Ishikawa (cell line): ENCODE results near the gene HNRNPA2B1.

Experiments
- CEBPB ChIP-seq: IDR thresholded peaks from 2 replicates; pipeline ENCODE4 v1.6.1; 2012
- CREB1 ChIP-seq: IDR thresholded peaks from 2 replicates; pipeline ENCODE4 v1.6.1; 2012; ENCODE audit warnings: low read depth
- EGR1 ChIP-seq: IDR thresholded peaks from 2 replicates; pipeline ENCODE4 v1.6.1; 2012
- EP300 ChIP-seq: IDR thresholded peaks from 2 replicates; pipeline ENCODE4 v1.6.1; 2012; ENCODE audit warnings: borderline replicate concordance
- FOXM1 ChIP-seq: IDR thresholded peaks from 2 replicates; pipeline ENCODE4 v1.6.1; 2012; ENCODE audit warnings: low read depth, borderline replicate concordance
- MAX ChIP-seq: IDR thresholded peaks from 2 replicates; pipeline ENCODE4 v1.6.1; 2012
- NFIC ChIP-seq: IDR thresholded peaks from 2 replicates; pipeline ENCODE4 v1.6.1; 2012
- RAD21 ChIP-seq: IDR thresholded peaks from 2 replicates; pipeline ENCODE4 v1.6.1; 2012; ENCODE audit warnings: low read depth
- REST ChIP-seq: IDR thresholded peaks from 2 replicates; pipeline ENCODE4 v1.6.1; 2012; ENCODE audit warnings: low read depth, mild to moderate bottlenecking
- TAF1 ChIP-seq: IDR thresholded peaks from 2 replicates; pipeline ENCODE4 v1.6.1; 2012; ENCODE audit warnings: low read depth, mild to moderate bottlenecking
- TCF12 ChIP-seq: IDR thresholded peaks from 2 replicates; pipeline ENCODE4 v1.6.1; 2012; ENCODE audit warnings: low read depth
- TEAD4 ChIP-seq: IDR thresholded peaks from 2 replicates; pipeline ENCODE4 v1.6.1; 2012
- USF1 ChIP-seq: IDR thresholded peaks from 2 replicates; pipeline ENCODE4 v1.6.1; 2012
- YY1 ChIP-seq: IDR thresholded peaks from 2 replicates; pipeline ENCODE4 v1.6.1; 2012; ENCODE audit warnings: low read depth
- ZBTB7A ChIP-seq: IDR thresholded peaks from 2 replicates; pipeline ENCODE4 v1.6.1; 2012; ENCODE audit warnings: low read depth

Gene HNRNPA2B1

GRCh38 chr7:26153241-26153822, 47.2 kb downstream of the HNRNPA2B1 start:
- no peak for TF ChIP-seq CREB1
- no peak for TF ChIP-seq TEAD4
- TF ChIP-seq RAD21, result no peak
- TF ChIP-seq USF1, result no peak
- no peak for TF ChIP-seq TAF1
- no peak for TF ChIP-seq CEBPB
- TF ChIP-seq FOXM1, result no peak
- TF ChIP-seq YY1, result no peak
- TF ChIP-seq EGR1, result no peak
- TF ChIP-seq ZBTB7A, result no peak

- TF ChIP-seq MAX, result 0 out of 2 replicates have a peak, but pooled peaks have one; percentile 27
- no peak for TF ChIP-seq CREB1
Observed at GRCh38 chr7:26151953-26152781, 48.4 kb downstream of the HNRNPA2B1 start, which contains the start of gene NFE2L3. Gene NFE2L3 (plus strand): TSS chr7:26152198. CDS start chr7:26152499, 301 bp downstream.

GRCh38 chr7:26151650-26151952, 48.9 kb downstream of the HNRNPA2B1 start:
- TF ChIP-seq EGR1 (no peak), NFIC (no peak), TCF12 (no peak), ZBTB7A (no peak; the same call in 1 of the 2 replicates), REST (no peak), RAD21 (no peak), CREB1 (no peak), CEBPB (no peak), FOXM1 (no peak), USF1 (no peak), EP300 (no peak), TEAD4 (no peak), TAF1 (no peak), MAX (no peak), YY1 (no peak)

- no peak for TF ChIP-seq ZBTB7A
- no peak for TF ChIP-seq CREB1
- TF ChIP-seq EGR1, result no peak
- no peak for TF ChIP-seq RAD21
- no peak for TF ChIP-seq YY1
- no peak for TF ChIP-seq REST
- no peak for TF ChIP-seq CEBPB
- no peak for TF ChIP-seq TEAD4
- TF ChIP-seq EP300, result no peak
- no peak for TF ChIP-seq NFIC
Observed at GRCh38 chr7:26151096-26151495, 49.5 kb downstream of the HNRNPA2B1 start.

GRCh38 chr7:26149391-26149977, 51.1 kb downstream of the HNRNPA2B1 start:
- TF ChIP-seq CEBPB (no peak), TAF1 (no peak), NFIC (no peak), TEAD4 (no peak), TCF12 (no peak), REST (no peak)
